Pons (tissue), 1 donor: ENCODE results near the gene DIP2A.
A peak's percentile ranks its signal among the peaks of the same experiment; 100 is the strongest.

Experiments used
- DNase-seq: peaks from one replicate; pipeline ENCODE4 v3.0.0-alpha.2; 2016; ENCODE audit warnings: low spot score

Gene DIP2A

GRCh38 chr21:46458315-46459023, at the start of gene DIP2A:
Gene DIP2A, plus strand, starts transcription at chr21:46458891. Its CDS starts 241 bp downstream, at chr21:46459132.
- peak; percentile 98 for DNase-seq

- DNase-seq = no peak
These were observed 48.9 kb upstream of the DIP2A start for GRCh38 chr21:46409641-46410406.

GRCh38 chr21:46410516-46410915, 48.2 kb upstream of the DIP2A start:
- DNase-seq = no peak

- no peak for DNase-seq
These were observed 47.5 kb upstream of the DIP2A start for GRCh38 chr21:46411236-46411635.

GRCh38 chr21:46411691-46412090, 47.0 kb upstream of the DIP2A start:
- no peak for DNase-seq

GRCh38 chr21:46412521-46413364, 45.9 kb upstream of the DIP2A start:
- DNase-seq = no peak

GRCh38 chr21:46413365-46413696, 45.4 kb upstream of the DIP2A start:
- no peak for DNase-seq

GRCh38 chr21:46414965-46415275, 43.8 kb upstream of the DIP2A start:
- no peak for DNase-seq

GRCh38 chr21:46416551-46416950, 42.1 kb upstream of the DIP2A start:
- no peak for DNase-seq

- DNase-seq = no peak
These were observed 40.3 kb upstream of the DIP2A start for GRCh38 chr21:46418265-46418946.

- no peak for DNase-seq
These were observed 38.2 kb upstream of the DIP2A start for GRCh38 chr21:46420241-46421190.

GRCh38 chr21:46421191-46421750, 37.4 kb upstream of the DIP2A start:
- no peak for DNase-seq

- no peak for DNase-seq
These were observed 36.7 kb upstream of the DIP2A start for GRCh38 chr21:46421756-46422555.

GRCh38 chr21:46422636-46423241, 36.0 kb upstream of the DIP2A start:
- no peak for DNase-seq

- DNase-seq = no peak
These were observed 35.1 kb upstream of the DIP2A start for GRCh38 chr21:46423546-46424038.

- DNase-seq = no peak
These were observed 34.6 kb upstream of the DIP2A start for GRCh38 chr21:46424039-46424591.

GRCh38 chr21:46424621-46425020, 34.1 kb upstream of the DIP2A start:
- no peak for DNase-seq

GRCh38 chr21:46425041-46425440, 33.6 kb upstream of the DIP2A start:
- no peak for DNase-seq

- DNase-seq = no peak
These were observed 33.1 kb upstream of the DIP2A start for GRCh38 chr21:46425571-46425970.
